Activated CD8-positive, alpha-beta memory T cell treated with anti-CD3 and anti-CD28 coated beads, Interleukin-2, amount 50 U/mL, for 48 hours (primary cell): Measurements from ENCODE around the gene NGEF.
"Not testable (repeated sequence)": the region's sequence is repeated elsewhere in the genome, so short reads cannot be mapped to it uniquely, and the experiment has no call there.

ENCODE experiments used
- DNase-seq: peaks from one replicate; pipeline ENCODE4 v3.0.0-alpha.2; 2020

The NGEF gene

DNA sequence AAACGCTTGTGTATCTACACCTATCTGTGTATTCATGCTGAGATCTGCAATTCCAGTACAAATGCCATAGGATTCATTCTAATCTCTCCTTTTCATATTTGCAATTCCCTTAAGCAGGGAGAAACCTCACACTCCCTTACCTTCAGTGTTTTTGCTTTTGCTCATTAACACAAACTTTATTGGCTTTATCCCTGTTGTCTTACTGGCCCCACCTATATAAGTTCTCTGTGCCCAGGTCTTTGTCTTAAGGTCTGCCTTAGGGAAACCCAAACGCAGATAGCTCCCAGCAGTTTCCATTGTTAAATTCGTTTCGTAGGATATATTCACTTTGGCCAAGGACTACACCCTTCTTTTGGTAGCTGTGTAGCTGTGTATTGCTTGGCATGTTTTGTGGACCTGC is 147.0 kb downstream of the NGEF start:
- no peak for DNase-seq

DNA sequence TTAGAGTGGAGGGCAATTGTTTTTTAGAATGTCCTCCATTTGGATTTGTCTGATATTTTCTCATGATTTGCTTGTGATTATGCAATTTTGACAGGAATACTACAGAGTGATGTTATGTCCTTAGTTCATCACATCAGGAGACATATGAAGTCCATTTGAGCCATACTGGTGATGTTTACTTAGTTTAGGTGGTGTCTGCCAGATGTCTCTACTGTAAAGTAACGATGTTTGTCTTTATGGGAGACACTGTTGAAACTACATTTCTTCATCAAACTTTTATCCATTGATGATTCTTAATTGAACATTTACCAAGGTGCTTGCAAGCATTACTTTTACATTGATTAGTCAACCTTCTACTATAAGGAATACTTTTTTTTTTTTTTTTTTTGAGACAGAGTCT is 147.9 kb downstream of the NGEF start:
- no peak for DNase-seq

DNA sequence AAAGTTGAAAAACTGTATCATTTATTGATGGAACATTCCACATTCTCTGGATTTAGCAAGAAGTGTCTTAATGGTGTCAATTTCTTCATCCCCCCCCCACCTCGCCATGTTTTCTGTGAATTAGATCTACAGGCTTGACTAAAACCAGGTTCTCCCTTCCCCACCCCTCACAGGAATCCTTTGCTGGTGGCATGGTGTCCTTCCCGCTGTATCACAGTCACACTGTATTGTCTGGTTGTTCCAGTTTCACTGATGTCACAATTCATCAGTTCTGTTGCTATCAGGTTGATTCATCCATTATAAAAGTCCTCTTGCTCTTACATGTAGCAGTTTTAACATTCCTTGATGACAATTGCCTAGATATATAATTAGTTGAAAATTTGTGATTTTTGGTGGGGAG is 149.1 kb downstream of the NGEF start:
- peak; percentile 26 for DNase-seq

DNA sequence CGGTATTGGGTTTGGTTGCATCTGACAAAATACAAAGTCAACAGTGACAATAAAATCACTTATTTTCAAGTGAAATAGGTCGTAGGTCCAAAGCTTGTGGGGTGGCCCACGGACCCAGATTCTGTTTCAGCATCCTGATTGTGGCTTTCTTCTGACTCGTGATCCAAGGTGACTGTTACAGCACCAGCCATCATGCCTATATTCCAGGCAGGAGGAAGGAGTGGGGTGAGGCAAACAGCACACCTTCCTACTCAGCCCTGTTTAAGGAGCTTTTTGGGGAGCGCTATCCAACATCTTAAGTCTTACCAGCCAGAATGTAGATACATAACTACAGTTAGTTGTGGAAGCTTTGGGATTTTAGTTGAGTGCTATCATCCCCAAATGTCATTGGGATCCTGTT is 151.7 kb downstream of the NGEF start:
- no peak for DNase-seq

DNA sequence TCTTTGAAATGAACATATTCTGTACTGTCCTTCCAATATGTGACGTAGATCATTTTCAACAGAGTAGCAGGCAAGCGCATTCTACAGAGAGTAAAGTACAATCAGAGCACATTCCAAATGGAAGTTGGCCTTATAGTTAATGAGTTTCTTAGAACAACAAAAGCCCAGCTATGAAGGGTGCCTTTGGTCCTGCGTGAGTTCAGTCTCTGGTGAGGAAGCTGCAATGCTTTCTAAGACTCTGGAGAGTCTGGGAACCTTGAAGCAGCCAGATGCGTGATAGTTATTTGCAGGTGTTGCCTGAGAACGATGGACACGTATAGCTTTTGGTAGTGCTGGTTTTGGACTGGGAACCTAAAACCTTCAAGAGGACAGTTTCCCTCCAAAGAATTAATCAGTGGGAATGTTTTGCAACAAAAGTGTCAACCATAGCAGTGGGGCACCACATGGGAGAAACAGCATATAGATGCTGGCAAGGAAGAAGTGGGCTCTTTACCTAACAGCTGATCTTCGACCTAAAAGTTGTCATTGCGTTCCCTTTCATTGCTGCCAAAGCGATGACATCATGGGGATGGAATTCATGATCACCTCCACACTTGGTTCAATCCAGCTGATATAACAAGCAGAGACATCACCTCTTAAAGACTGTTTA is 152.3 kb downstream of the NGEF start:
- no peak for DNase-seq

DNA sequence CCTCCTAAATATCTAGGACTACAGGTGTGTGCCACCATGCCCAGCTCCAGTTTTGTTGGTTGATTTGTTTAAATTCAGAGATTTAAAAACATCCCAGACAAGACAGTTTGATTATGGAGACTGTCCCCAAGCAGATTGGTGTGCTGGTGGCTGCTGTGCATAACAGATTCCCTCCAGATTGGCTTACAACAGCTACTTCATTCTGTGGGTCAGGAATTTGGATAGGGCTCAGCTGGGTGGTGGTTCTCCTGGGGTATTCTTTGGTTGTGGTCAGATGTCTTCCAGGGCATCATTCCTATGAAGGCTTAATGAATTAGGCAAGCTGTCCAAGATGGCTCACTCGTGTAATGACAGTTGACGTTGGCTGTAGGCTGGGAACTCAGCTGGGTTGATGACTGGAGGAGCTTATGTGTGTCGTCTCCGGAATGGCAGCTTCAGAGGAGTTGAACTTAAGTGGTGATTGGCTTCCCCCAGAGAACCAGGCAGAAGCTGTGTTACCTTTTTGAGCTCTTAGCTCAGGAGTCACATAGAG is 153.6 kb downstream of the NGEF start:
- DNase-seq = no peak

DNA sequence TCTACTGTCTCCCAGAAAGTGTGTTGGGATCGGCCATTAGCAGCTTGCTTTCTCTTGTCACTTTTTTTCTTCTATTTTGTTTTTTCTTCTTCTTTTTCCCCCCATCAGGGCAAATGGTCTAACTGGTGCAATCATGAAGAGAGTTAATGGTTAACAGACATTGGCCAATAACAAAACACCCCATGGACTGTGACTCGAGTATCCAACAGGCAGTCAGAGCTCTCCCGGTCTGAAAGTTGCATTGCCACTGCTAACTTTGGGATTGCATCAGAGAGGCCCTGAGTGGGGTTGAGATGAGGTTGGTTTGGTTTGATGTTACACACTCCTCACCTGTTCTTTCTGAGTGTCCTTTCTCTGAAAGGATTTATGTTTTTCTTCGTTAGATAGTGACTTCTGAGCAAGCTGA is 155.9 kb downstream of the NGEF start:
- DNase-seq = no peak

DNA sequence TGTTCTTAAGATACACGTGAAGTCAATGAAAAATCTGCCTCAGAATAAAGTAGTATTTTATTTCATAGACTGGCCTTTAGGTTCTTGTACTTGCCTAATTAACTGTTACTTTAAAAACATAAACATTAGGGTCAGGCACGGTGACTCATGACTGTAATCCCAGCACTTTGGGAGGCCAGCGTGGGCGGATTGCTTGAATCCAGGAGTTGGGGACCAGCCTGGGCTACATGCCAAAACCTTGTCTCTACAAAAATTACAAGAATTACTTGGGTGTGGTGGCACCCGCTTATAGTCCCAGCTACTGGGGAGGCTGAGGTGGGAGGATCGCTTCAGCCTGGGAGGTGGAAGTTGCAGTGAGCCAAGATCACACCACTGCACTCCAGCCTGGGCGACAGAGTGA is 159.0 kb downstream of the NGEF start:
- DNase-seq = no peak

DNA sequence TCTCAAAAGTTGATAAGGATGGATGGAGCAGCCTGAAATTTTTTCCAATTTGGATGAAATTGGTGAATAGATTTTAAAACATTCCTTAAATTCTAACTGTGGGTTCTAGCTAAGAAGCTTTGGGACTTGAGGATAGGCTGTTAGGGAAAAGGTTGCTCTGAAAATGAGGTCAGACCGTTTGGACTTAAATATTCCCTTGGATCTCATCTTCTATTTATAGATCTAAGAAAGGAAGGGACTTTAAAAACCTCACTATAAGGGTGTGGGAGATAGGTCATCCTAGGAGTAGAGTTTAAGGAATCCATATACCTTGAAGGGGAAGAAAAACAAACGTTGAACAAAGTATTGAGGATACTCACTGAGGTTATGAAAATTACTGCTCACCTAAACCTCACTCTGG is 160.4 kb downstream of the NGEF start:
- no peak for DNase-seq

DNA sequence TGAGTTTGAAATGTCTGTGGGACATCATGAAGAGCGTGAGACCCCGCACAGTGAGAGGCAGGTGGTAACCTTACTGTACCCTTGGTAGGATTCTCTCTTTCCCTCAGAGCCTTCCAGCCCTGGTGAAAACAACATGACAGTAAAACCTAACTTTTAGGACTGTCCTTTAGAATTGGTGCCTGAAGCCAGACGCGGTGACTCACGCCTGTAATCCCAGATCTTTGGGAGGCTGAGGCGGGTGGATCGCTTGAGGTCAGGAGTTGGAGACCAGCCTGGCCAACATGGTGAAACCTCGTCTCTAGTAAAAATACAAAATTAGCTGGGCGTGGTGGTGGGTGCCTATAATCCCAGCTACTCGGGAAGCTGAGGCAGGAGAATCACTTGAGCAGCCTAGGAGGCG is 161.0 kb downstream of the NGEF start:
- DNase-seq = not testable (repeated sequence)

DNA sequence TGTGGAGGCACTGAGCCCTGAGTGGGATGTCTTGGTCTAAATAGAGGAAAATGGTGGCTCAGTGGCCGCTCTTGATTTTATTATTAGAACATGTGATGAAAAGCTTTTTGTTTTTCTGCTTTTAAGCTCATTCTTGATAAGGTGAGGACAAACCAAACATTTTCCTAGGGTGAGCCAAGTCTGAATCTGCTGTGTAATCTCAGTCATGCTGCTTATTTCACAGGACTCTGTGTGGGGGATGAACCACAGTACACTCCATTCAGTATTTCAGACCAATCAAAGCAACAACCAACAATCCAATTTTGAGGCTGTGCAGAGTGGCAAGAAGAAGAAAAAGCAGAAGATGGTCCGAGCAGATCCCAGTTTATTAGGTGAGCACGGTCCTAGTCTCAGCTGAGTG is 163.0 kb downstream of the NGEF start:
- no peak for DNase-seq

DNA sequence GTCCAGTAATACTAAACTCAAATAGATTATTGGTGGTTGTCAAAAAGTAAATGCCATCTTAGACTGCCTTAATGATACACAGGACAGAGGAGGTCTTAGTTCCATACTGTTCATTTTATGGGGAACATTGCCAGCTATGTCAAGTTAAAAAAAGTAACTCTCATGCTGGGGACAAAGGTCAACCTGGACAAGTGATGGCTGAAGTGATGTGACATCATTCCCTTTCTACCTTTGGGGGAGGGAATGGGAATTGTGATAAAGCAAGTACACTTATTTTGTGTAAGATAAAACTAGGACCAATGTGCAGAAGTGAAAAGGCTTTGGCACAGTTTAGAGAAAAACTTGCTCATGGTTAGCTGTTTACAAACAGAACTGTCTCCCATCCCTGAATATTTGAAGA is 167.0 kb downstream of the NGEF start:
- DNase-seq = no peak

DNA sequence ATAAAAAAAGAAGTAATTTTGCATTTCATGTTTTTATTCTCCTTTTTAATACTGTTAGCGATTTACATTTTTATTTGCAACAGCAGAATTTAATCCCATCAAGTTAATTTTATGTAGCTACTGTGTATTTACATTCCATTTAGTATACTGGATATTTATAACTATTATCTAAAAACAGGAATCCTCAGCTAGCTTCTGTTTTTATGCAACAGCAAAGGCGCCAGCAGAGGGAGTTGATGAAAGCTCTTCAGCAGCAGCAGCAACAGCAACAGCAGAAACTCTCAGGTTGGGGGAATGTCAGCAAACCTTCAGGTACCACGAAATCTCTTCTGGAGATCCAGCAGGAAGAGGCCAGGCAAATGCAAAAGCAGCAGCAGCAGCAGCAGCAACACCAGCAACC is 169.2 kb downstream of the NGEF start:
- no peak for DNase-seq

DNA sequence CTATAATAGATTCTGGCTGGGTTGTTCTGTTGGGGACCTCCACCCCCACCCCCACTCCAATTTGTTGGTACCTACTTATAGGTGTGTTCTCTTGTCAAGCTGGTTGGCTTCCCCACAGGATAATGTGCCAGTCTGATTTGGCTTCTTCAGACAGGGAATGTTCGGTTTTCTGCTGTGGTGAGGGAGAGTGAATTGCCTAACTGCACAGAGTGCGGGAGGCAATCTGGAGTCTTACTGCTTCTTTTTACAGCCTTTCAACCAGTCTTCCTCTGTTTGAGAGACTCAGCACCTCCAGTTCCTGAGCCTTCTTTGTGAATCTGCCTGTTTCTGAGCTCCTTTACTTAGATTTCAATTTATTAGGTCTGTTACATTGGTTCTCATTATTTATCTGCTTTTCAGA is 170.4 kb downstream of the NGEF start:
- DNase-seq = no peak

DNA sequence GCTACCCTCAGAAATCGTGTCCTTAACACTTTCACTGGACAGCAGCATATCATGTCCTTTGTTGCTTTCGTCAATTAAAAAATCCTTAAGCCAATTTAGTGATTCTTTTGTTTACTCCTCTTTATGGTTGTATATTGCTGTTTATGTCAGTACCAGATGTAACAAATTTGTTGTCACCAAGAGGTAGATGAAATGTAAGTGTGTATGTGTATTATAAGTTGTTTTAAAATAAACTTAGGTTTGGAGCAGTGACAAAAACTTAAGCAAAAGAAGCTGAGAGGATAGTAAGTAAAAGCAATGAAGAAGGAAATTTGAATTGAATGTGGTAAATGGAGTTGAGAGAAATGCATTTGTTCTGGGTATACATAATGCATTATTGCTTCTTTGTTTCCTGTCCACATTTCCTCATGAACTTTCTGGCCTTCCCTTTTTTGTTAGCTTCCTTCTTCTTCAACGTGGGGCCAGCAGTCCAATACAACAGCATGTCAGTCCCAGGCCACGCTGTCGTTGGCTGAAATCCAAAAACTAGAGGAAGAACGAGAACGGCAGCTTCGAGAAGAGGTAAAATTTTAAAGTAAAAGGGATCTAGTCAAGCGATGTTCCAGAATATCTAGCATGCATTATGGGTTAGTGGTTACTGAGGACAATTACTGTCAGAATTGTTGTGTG is 173.5 kb downstream of the NGEF start:
- DNase-seq = no peak

DNA sequence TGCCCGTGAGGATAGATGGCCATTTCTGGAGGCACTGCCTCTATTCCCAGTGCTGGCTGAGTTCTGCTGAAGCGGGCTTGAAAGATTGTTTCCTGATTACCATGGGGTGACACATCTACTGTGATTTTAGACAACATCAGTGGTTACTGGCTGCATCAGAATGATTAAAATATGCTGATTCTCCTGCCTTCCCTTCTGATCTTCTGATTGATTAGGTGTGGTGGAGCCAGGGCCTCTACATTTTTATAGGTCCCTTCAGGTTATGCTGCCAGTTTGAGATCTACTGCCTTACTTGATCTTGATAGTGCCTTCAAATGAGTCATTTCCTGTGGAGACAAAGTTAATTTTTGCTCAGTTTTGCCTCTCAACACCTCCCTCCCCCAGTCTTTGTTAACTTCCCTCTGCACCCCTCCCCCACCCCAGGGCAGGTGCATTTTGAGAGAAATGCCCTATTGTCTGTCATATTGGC is 174.6 kb downstream of the NGEF start:
- DNase-seq = peak; percentile 66

DNA sequence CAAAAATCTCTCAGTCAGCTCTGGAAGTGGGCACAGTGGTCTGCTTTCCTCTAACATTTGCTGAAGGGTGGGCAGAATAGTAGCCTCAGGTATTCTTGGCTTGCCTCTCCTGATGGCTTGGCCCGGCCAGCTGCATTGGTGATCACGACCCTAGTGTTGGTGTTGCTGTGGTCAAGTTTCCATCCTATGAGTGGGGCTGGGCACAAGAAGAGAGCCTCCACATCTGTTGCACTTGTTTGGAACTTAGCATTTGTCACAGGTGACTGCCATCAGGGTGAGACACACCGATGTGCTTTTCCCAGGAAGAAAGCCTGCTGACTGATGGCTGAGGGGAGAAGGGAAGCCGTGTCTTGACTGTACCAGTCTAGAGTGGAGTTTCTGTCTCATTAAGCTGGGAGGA is 176.1 kb downstream of the NGEF start:
- DNase-seq = no peak

DNA sequence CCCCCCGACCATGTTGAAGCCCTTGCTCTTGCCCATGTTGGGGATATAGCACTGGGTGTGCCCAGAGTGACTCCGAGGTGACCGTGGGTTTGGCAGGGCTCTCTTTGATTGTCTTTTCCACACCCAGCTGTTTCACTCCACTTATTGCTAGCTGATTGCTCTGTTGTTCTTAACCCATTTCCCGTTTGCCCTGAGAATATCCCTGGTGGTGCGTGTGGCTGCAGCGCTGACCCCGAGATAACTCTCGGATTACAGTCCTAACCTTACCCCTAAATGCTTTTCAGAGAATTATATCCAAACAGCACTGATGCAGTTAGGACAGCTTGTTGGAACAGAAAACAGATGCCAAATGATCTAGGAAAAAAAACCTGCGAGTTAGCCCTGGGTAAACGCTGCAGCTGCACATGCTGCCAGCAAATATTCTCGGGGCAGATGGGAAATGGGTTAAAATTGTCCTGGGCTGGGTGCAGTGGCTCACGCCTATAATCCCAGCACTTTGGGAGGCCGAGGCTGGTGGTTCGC is 177.3 kb downstream of the NGEF start:
- DNase-seq = no peak

DNA sequence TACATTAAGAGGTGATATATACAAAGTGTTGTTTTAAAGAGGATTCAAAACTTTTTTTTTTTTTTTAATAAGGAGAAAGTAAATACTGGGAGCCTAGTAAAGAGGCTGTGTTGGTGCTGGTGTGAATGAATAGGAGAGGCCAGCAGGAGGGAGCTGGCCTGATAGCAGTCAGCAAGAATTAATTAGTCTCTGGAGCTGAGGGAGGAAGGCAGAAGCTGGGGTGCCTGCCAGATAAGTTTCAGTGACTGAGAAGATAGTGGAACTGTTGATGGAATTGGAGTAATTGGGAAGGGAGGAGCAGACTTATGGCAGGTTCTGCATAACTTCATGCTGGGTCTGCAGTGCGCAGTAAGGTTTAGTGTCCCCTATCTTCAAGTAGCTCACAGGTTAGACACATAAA is 179.2 kb downstream of the NGEF start:
- DNase-seq = no peak

DNA sequence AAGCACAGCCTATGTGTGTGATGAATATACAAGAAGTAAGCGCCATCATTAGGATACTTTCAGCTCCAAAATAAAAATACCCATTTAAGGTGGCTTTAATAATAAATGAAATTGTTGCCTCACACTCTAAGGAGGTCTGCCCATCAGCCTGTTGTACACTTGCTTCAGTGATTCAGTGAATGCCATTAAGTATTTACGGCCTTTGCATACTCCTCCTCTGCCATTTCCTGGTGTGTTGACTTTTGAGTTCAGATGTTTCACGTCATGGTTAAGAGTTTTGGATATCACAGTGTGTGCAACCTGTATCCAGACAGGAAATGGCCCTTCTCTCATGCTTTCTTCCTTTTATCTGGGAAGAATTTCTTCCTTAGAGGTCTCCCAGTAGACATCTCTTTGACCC is 181.6 kb downstream of the NGEF start:
- no peak for DNase-seq

DNA sequence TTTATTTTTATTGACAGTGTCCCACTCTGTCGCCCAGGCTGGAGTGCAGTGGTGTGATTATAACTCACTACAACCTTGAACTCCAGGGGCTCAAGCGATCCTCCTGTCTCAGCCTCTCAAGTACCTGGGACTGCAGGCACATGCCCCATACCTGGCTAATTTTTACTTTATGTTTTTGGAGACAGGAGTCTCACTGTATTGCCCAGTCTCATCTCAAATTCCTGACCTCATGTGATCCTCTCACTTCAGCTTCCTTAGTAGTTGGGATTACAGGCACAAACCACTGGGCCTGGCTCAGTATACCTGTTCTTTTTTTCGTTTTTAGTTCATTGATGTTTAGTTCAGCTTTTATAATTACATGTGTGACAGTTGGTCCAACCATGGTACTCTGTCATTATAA is 183.1 kb downstream of the NGEF start:
- no peak for DNase-seq
